ENCODE measurements around the gene EVX2.
A peak's percentile ranks its signal among the peaks of the same experiment; 100 is the strongest.

- TF ChIP-seq CTCF (IDR thresholded peaks at IDR 0.05; ENCODE audit: poor library complexity, severe bottlenecking): no peak
- TF ChIP-seq MXI1 (conservative IDR thresholded peaks at IDR 0.05; ENCODE audit: poor library complexity, severe bottlenecking): no peak
- TF ChIP-seq EZH2 (IDR thresholded peaks at IDR 0.05; ENCODE audit: borderline replicate concordance, insufficient read depth, low read length, poor library complexity, severe bottlenecking): peak; percentile 92
- TF ChIP-seq REST (IDR thresholded peaks at IDR 0.05; ENCODE audit: borderline replicate concordance): no peak
- no peak for TF ChIP-seq RAD21 (conservative IDR thresholded peaks at IDR 0.05)
- no peak for TF ChIP-seq TAF1 (IDR thresholded peaks at IDR 0.05; ENCODE audit: low read depth)
- TF ChIP-seq POLR2AphosphoS5 (IDR thresholded peaks at IDR 0.05): no peak
- no peak for TF ChIP-seq SMC3 (conservative IDR thresholded peaks at IDR 0.05; ENCODE audit: poor library complexity)
- no peak for TF ChIP-seq EP300 (conservative IDR thresholded peaks at IDR 0.05; ENCODE audit: poor library complexity, severe bottlenecking)
These were observed 7.8 kb upstream of the EVX2 start for GRCh38 chr2:176091329-176092258.
